Neutrophil (primary cell): Measurements from ENCODE around the gene SGSM1.

ENCODE experiments used
- H3K27ac ChIP-seq: fragments of 200-600 bp; sonication (generic); 2 replicates; pipeline ENCODE4 v1.5.1; 2016; ENCODE audit warnings: mild to moderate bottlenecking, moderate library complexity
- H3K27me3 ChIP-seq: fragments of 200-600 bp; sonication (generic); 2 replicates; pipeline ENCODE4 v1.6.0; 2016; ENCODE audit warnings: mild to moderate bottlenecking
- H3K36me3 ChIP-seq: fragments of 200-600 bp; sonication (generic); 2 replicates; pipeline ENCODE4 v1.5.1; 2017
- H3K4me1 ChIP-seq, 2 experiments: fragments of 200-600 bp in 1 of 2; sonication (generic) in 1 of 2; 1 replicate in 1 of 2; 2 replicates in 1 of 2; pipeline versions ENCODE4 v1.5.1 to v1.6.1; 2013 to 2016; ENCODE audit warnings: low read depth in 1 of 2, low read length in 1 of 2, mild to moderate bottlenecking in 1 of 2, moderate library complexity in 1 of 2; ENCODE audit not compliant: control insufficient read depth in 1 of 2, insufficient read depth in 1 of 2
- H3K4me3 ChIP-seq, 2 experiments: fragments of 200-600 bp in 1 of 2; sonication (generic) in 1 of 2; 1 replicate in 1 of 2; 2 replicates in 1 of 2; pipeline ENCODE4 v1.5.1; 2013 to 2016; ENCODE audit warnings: low read depth in 1 of 2, low read length in 1 of 2, mild to moderate bottlenecking in 1 of 2, moderate library complexity in 1 of 2
- H3K9me3 ChIP-seq: fragments of 200-600 bp; sonication (generic); 2 replicates; pipeline ENCODE4 v1.5.1; 2016
- CTCF ChIP-seq: fragments of 200-600 bp; sonication (generic); IDR thresholded peaks from 2 replicates; pipeline ENCODE4 v1.5.1; 2016; ENCODE audit warnings: antibody characterized with exemption

SGSM1 gene

GRCh38 chr22:24776525-24776924 is 29.5 kb upstream of the SGSM1 start:
- TF ChIP-seq CTCF, result no peak
- Histone ChIP-seq H3K36me3 (no peaks in the 10 kb centered on the region), H3K9me3 (no peaks in the 10 kb centered on the region), H3K27ac (no peak overlapping the region), H3K27me3 (peaks cover 38% of the 10 kb centered on the region), H3K4me1 (no peaks in the 10 kb centered on the region), H3K4me3 (no peak overlapping the region)

- Histone ChIP-seq H3K9me3 (no peaks in the 10 kb centered on the region), H3K36me3 (no peaks in the 10 kb centered on the region), H3K27ac (no peak overlapping the region), H3K4me1 (no peaks in the 10 kb centered on the region), H3K4me3 (no peak overlapping the region), H3K27me3 (peaks cover 4% of the 10 kb centered on the region)
- no peak for TF ChIP-seq CTCF
Observed at GRCh38 chr22:24789516-24789915, 16.5 kb upstream of the SGSM1 start.

GRCh38 chr22:24791362-24791761 is 14.6 kb upstream of the SGSM1 start:
- H3K9me3 ChIP-seq, result no peaks in the 10 kb centered on the region
- H3K4me3 ChIP-seq, result no peak overlapping the region
- no peak for TF ChIP-seq CTCF
- H3K4me1 ChIP-seq, result no peaks in the 10 kb centered on the region
- peaks cover 4% of the 10 kb centered on the region for H3K27me3 ChIP-seq
- no peaks in the 10 kb centered on the region for H3K36me3 ChIP-seq
- H3K27ac ChIP-seq, result no peak overlapping the region

GRCh38 chr22:24796056-24796455 is 10.0 kb upstream of the SGSM1 start:
- no peaks in the 10 kb centered on the region for H3K9me3 ChIP-seq
- TF ChIP-seq CTCF, result no peak
- no peaks in the 10 kb centered on the region for H3K4me1 ChIP-seq
- H3K27me3 ChIP-seq, result peaks cover 4% of the 10 kb centered on the region
- no peak overlapping the region for H3K27ac ChIP-seq
- no peaks in the 10 kb centered on the region for H3K36me3 ChIP-seq
- no peak overlapping the region for H3K4me3 ChIP-seq

- Histone ChIP-seq H3K4me1 (no peaks in the 10 kb centered on the region), H3K36me3 (no peaks in the 10 kb centered on the region), H3K27me3 (peaks cover 4% of the 10 kb centered on the region), H3K4me3 (no peak overlapping the region), H3K27ac (no peak overlapping the region), H3K9me3 (no peaks in the 10 kb centered on the region)
- no peak for TF ChIP-seq CTCF
Observed at GRCh38 chr22:24796860-24797259, 9.2 kb upstream of the SGSM1 start.

GRCh38 chr22:24801901-24802465 is 4.0 kb upstream of the SGSM1 start:
- peaks cover 37% of the 10 kb centered on the region for H3K27me3 ChIP-seq
- no peak overlapping the region for H3K27ac ChIP-seq
- no peaks in the 10 kb centered on the region for H3K36me3 ChIP-seq
- H3K9me3 ChIP-seq, result no peaks in the 10 kb centered on the region
- TF ChIP-seq CTCF, result no peak
- H3K4me3 ChIP-seq, result no peak overlapping the region
- H3K4me1 ChIP-seq, result peaks cover 0 to 7% of the 10 kb centered on the region in 2 experiments
